Neural crest cell (in vitro differentiated cells): ENCODE data around the gene UNC13A. TPM values are rescaled to one million over a fixed set of nuclear protein-coding genes. Genes with fewer than 3 reads are reported as not detected.

Experiments used
- DNase-seq: peaks from one replicate; pipeline ENCODE4 v3.0.0; 2021; ENCODE audit warnings: low read depth, mixed read lengths, low spot score
- H3K27ac Mint-ChIP-seq: one replicate; pipeline ENCODE4 v1.8.0; 2021; ENCODE audit warnings: mild to moderate bottlenecking, mixed read lengths; ENCODE audit not compliant: unreplicated experiment
- H3K27me3 Mint-ChIP-seq: 2 replicates; pipeline ENCODE4 v1.8.0; 2021; ENCODE audit warnings: low read depth, mild to moderate bottlenecking, mixed read lengths
- H3K36me3 Mint-ChIP-seq: 2 replicates; pipeline ENCODE4 v1.8.0; 2021; ENCODE audit warnings: low read depth, mild to moderate bottlenecking, mixed read lengths
- H3K4me1 Mint-ChIP-seq: 2 replicates; pipeline ENCODE4 v1.8.0; 2021; ENCODE audit warnings: mixed read lengths
- H3K4me3 Mint-ChIP-seq: one replicate; pipeline ENCODE4 v1.8.0; 2021; ENCODE audit warnings: mild to moderate bottlenecking, mixed read lengths
- H3K9me3 Mint-ChIP-seq: 2 replicates; pipeline ENCODE4 v1.8.0; 2021; ENCODE audit warnings: mixed read lengths
- CTCF ChIP-seq: fragments of 200-600 bp; sonication (generic); conservative IDR thresholded peaks from 2 replicates; pipeline ENCODE4 v1.5.0; 2021; ENCODE audit warnings: antibody characterized with exemption, mild to moderate bottlenecking
- total RNA-seq: library from RNA; stranded (reverse); gene quantifications from 2 replicates; pipeline ENCODE4 v1.2.1, GENCODE V29; 2021

UNC13A gene
- total RNA-seq, 1 donor from 2014 or later: 6.4 TPM

DNA sequence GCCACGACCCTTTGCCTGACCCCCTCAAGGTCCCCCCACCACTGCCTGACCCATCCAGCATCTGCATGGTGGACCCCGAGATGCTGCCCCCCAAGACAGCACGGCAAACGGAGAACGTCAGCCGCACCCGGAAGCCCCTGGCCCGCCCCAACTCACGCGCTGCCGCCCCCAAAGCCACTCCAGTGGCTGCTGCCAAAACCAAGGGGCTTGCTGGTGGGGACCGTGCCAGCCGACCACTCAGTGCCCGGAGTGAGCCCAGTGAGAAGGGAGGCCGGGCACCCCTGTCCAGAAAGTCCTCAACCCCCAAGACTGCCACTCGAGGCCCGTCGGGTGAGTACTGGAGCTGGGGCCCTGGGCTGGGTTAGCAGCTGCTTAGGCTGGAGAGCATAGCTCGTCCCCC is 39.7 kb upstream of the UNC13A start:
- no peak for DNase-seq
- Mint-ChIP-seq H3K9me3 (peaks cover 4% of the 10 kb centered on the region), H3K4me3 (no peak overlapping the region), H3K36me3 (peaks cover 24% of the 10 kb centered on the region), H3K27ac (no peak overlapping the region), H3K4me1 (peaks cover 14% of the 10 kb centered on the region), H3K27me3 (no peaks in the 10 kb centered on the region)
- no peak for TF ChIP-seq CTCF

DNA sequence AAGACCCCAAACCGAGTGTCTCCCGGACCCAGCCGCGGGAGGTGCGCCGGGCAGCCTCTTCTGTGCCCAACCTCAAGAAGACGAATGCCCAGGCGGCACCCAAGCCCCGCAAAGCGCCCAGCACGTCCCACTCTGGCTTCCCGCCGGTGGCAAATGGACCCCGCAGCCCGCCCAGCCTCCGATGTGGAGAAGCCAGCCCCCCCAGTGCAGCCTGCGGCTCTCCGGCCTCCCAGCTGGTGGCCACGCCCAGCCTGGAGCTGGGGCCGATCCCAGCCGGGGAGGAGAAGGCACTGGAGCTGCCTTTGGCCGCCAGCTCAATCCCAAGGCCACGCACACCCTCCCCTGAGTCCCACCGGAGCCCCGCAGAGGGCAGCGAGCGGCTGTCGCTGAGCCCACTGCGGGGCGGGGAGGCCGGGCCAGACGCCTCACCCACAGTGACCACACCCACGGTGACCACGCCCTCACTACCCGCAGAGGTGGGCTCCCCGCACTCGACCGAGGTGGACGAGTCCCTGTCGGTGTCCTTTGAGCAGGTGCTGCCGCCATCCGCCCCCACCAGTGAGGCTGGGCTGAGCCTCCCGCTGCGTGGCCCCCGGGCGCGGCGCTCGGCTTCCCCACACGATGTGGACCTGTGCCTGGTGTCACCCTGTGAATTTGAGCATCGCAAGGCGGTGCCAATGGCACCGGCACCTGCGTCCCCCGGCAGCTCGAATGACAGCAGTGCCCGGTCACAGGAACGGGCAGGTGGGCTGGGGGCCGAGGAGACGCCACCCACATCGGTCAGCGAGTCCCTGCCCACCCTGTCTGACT is 39.0 kb upstream of the UNC13A start:
- TF ChIP-seq CTCF: no peak
- Mint-ChIP-seq H3K9me3 (peaks cover 4% of the 10 kb centered on the region), H3K27ac (no peak overlapping the region), H3K27me3 (no peaks in the 10 kb centered on the region), H3K4me1 (peaks cover 9% of the 10 kb centered on the region), H3K36me3 (peaks cover 21% of the 10 kb centered on the region), H3K4me3 (no peak overlapping the region)
- no peak for DNase-seq

- H3K27me3 Mint-ChIP-seq: no peaks in the 10 kb centered on the region
- no peak overlapping the region for H3K4me3 Mint-ChIP-seq
- H3K9me3 Mint-ChIP-seq: peaks cover 2% of the 10 kb centered on the region
- no peak overlapping the region for H3K27ac Mint-ChIP-seq
- peak; percentile 7 for TF ChIP-seq CTCF
- H3K36me3 Mint-ChIP-seq: peaks cover 13% of the 10 kb centered on the region
- DNase-seq: no peak
- H3K4me1 Mint-ChIP-seq: peaks cover 6% of the 10 kb centered on the region
These were observed 38.1 kb upstream of the UNC13A start for GRCh38 chr19:17726136-17726741.

DNA sequence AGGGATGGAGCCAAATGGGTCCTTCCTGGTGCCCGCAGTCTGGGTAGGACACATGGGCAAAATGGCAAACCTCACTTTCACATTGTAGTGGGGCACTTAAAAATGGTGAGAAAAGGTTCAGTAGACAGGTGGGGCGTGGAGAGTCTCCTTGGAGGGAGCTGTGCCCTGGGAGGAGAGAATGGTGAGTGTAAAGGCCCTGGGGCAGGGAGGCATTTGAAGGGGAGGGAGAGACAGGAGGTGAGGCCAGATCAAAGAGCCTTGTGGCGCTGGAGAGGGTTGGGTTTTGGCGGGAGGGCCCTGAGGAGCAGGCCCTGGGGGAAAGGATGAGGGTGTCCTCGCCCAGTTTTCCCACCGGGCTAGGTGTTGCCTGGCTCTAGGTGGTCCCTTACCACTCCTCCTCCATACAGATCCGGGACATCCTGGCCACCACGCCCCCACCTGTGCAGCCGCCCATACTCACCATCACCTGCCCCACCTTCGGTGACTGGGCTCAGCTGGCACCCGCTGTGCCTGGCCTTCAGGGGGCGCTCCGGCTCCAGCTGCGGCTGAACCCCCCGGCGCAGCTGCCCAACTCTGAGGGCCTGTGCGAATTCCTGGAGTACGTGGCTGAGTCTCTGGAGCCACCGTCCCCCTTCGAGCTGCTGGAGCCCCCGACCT is 37.4 kb upstream of the UNC13A start:
- no peak for DNase-seq
- no peak overlapping the region for H3K4me3 Mint-ChIP-seq
- peaks cover 10% of the 10 kb centered on the region for H3K4me1 Mint-ChIP-seq
- H3K27me3 Mint-ChIP-seq: no peaks in the 10 kb centered on the region
- peaks cover 8% of the 10 kb centered on the region for H3K36me3 Mint-ChIP-seq
- no peak overlapping the region for H3K27ac Mint-ChIP-seq
- H3K9me3 Mint-ChIP-seq: no peaks in the 10 kb centered on the region
- peak; percentile 44 for TF ChIP-seq CTCF

DNA sequence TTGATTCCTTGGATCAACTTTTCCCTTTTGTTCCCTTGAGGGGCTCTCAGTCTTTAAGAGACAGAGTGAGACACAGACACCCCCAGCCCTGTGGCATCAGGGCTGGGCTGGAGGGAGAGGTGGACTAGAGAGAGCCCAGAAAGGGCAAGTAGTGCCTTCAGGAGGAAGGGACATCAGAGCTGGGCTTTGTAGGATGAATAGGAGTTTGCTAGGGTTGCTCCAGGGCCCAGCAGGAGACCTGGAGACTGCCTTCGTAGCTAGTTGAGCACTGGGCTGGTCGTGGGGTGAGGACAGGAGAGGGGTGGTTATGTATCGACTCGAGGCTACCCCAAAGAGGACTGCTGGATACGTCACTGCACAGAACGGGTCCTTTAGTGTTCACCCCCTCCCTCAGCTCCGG is 36.5 kb upstream of the UNC13A start:
- no peaks in the 10 kb centered on the region for H3K36me3 Mint-ChIP-seq
- H3K4me3 Mint-ChIP-seq: no peak overlapping the region
- TF ChIP-seq CTCF: no peak
- no peak for DNase-seq
- H3K9me3 Mint-ChIP-seq: no peaks in the 10 kb centered on the region
- H3K27me3 Mint-ChIP-seq: no peaks in the 10 kb centered on the region
- H3K4me1 Mint-ChIP-seq: peaks cover 17% of the 10 kb centered on the region
- no peak overlapping the region for H3K27ac Mint-ChIP-seq
